K562 (cell line): ENCODE data around the gene TRIM31. TPM values are rescaled to one million over a fixed set of nuclear protein-coding genes. Genes with fewer than 3 reads are reported as not detected.

Source experiments
- BHLHE40 ChIP-seq: IDR thresholded peaks from 2 replicates; pipeline ENCODE4 v1.6.1; 2011; ENCODE audit warnings: low read length, improper control_type of control experiment
- CEBPG ChIP-seq, 3 experiments: fragments of 200-800 bp in 1 of 3; sonication (Bioruptor generic) in 1 of 3; sonication (generic) in 1 of 3; formaldehyde crosslinking in 1 of 3; IDR thresholded peaks in 2 of 3; conservative IDR thresholded peaks in 1 of 3; 2 replicates each; pipeline versions ENCODE4 v1.6.1 to v1.8.0; 2016 to 2022; ENCODE audit warnings: missing compliant biosample characterization in 2 of 3, missing genetic modification characterization in 2 of 3, mild to moderate bottlenecking in 1 of 3, missing genetic modification reagents in 1 of 3
- NKRF ChIP-seq: fragments of 450-650 bp; IDR thresholded peaks from 2 replicates; pipeline ENCODE4 v1.6.1; 2016; ENCODE audit warnings: borderline replicate concordance
- SMARCA4 ChIP-seq: fragments of 450-650 bp; IDR thresholded peaks from 2 replicates; pipeline ENCODE4 v1.6.1; 2016
- SNIP1 ChIP-seq: fragments of 450-650 bp; IDR thresholded peaks from 2 replicates; pipeline ENCODE4 v1.7.1; 2017; ENCODE audit warnings: low read depth, mild to moderate bottlenecking
- SNRNP70 ChIP-seq: fragments of 200-400 bp; formaldehyde crosslinking; optimal IDR thresholded peaks from 2 replicates; pipeline ENCODE3; 2017; ENCODE audit warnings: low read depth, low read length
- TBL1XR1 ChIP-seq, 2 experiments: IDR thresholded peaks; 2 replicates each; pipeline ENCODE4 v1.6.1; 2012; ENCODE audit warnings: improper control_type of control experiment in 2 of 2, low read length in 2 of 2, mild to moderate bottlenecking in 1 of 2
- ZNF668 ChIP-seq: fragments of 250-450 bp; sonication (Bioruptor Pico); IDR thresholded peaks from 2 replicates; pipeline ENCODE4 v1.8.0; 2022; ENCODE audit warnings: mild to moderate bottlenecking, inconsistent platforms
- ZNF76 ChIP-seq: fragments of 250-450 bp; sonication (Bioruptor Pico); IDR thresholded peaks from 2 replicates; pipeline ENCODE4 v1.4.0; 2020; ENCODE audit warnings: mild to moderate bottlenecking, moderate library complexity, borderline replicate concordance
- polyA plus RNA-seq, 8 experiments: library from polyadenylated mRNA; depleted of rRNA in 4 of 8; stranded (reverse) in 5 of 8; unstranded in 3 of 8; fragments of >200 nt; fragmentation: Nextera tagmentation in 2 of 8; fragmentation: Illumina TruSeq in 1 of 8; extraction: Ambion mirVana in 2 of 8; extraction: Trizol in 1 of 8; gene quantifications; 2 replicates each; pipeline versions ENCODE4 v1.2.1 to v1.2.3, GENCODE V29; 2011 to 2014; ENCODE audit warnings: inconsistent platforms in 1 of 8, missing spikeins in 1 of 8
- total RNA-seq, 7 experiments: library from RNA; depleted of rRNA in 6 of 7; stranded (reverse); fragments of >200 nt in 6 of 7; fragmentation: Illumina TruSeq in 2 of 7; extraction: Trizol in 2 of 7; gene quantifications; 2 replicates each; pipeline versions ENCODE4 v1.2.1 to v1.2.3, GENCODE V29; 2011 to 2021; ENCODE audit warnings: low replicate concordance in 1 of 7
- TF ChIP-seq, protein P1 (sequence below): fragments of 450-650 bp; IDR thresholded peaks from 2 replicates; pipeline ENCODE4 v1.6.1; 2016; ENCODE audit warnings: mild to moderate bottlenecking, moderate library complexity

Gene TRIM31
- total and polyA plus RNA-seq, 9 of the 15 experiments (the other 6 are each of a cell fraction or from before 2014, with no cell fraction given), result not detected

- TF ChIP-seq, protein P1, sequence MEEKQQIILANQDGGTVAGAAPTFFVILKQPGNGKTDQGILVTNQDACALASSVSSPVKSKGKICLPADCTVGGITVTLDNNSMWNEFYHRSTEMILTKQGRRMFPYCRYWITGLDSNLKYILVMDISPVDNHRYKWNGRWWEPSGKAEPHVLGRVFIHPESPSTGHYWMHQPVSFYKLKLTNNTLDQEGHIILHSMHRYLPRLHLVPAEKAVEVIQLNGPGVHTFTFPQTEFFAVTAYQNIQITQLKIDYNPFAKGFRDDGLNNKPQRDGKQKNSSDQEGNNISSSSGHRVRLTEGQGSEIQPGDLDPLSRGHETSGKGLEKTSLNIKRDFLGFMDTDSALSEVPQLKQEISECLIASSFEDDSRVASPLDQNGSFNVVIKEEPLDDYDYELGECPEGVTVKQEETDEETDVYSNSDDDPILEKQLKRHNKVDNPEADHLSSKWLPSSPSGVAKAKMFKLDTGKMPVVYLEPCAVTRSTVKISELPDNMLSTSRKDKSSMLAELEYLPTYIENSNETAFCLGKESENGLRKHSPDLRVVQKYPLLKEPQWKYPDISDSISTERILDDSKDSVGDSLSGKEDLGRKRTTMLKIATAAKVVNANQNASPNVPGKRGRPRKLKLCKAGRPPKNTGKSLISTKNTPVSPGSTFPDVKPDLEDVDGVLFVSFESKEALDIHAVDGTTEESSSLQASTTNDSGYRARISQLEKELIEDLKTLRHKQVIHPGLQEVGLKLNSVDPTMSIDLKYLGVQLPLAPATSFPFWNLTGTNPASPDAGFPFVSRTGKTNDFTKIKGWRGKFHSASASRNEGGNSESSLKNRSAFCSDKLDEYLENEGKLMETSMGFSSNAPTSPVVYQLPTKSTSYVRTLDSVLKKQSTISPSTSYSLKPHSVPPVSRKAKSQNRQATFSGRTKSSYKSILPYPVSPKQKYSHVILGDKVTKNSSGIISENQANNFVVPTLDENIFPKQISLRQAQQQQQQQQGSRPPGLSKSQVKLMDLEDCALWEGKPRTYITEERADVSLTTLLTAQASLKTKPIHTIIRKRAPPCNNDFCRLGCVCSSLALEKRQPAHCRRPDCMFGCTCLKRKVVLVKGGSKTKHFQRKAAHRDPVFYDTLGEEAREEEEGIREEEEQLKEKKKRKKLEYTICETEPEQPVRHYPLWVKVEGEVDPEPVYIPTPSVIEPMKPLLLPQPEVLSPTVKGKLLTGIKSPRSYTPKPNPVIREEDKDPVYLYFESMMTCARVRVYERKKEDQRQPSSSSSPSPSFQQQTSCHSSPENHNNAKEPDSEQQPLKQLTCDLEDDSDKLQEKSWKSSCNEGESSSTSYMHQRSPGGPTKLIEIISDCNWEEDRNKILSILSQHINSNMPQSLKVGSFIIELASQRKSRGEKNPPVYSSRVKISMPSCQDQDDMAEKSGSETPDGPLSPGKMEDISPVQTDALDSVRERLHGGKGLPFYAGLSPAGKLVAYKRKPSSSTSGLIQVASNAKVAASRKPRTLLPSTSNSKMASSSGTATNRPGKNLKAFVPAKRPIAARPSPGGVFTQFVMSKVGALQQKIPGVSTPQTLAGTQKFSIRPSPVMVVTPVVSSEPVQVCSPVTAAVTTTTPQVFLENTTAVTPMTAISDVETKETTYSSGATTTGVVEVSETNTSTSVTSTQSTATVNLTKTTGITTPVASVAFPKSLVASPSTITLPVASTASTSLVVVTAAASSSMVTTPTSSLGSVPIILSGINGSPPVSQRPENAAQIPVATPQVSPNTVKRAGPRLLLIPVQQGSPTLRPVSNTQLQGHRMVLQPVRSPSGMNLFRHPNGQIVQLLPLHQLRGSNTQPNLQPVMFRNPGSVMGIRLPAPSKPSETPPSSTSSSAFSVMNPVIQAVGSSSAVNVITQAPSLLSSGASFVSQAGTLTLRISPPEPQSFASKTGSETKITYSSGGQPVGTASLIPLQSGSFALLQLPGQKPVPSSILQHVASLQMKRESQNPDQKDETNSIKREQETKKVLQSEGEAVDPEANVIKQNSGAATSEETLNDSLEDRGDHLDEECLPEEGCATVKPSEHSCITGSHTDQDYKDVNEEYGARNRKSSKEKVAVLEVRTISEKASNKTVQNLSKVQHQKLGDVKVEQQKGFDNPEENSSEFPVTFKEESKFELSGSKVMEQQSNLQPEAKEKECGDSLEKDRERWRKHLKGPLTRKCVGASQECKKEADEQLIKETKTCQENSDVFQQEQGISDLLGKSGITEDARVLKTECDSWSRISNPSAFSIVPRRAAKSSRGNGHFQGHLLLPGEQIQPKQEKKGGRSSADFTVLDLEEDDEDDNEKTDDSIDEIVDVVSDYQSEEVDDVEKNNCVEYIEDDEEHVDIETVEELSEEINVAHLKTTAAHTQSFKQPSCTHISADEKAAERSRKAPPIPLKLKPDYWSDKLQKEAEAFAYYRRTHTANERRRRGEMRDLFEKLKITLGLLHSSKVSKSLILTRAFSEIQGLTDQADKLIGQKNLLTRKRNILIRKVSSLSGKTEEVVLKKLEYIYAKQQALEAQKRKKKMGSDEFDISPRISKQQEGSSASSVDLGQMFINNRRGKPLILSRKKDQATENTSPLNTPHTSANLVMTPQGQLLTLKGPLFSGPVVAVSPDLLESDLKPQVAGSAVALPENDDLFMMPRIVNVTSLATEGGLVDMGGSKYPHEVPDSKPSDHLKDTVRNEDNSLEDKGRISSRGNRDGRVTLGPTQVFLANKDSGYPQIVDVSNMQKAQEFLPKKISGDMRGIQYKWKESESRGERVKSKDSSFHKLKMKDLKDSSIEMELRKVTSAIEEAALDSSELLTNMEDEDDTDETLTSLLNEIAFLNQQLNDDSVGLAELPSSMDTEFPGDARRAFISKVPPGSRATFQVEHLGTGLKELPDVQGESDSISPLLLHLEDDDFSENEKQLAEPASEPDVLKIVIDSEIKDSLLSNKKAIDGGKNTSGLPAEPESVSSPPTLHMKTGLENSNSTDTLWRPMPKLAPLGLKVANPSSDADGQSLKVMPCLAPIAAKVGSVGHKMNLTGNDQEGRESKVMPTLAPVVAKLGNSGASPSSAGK, result peak; percentile 83
- peak; percentile 26; the same call in 1 of the 2 replicates for TF ChIP-seq NKRF
- TF ChIP-seq BHLHE40, result peak; percentile 95
- no peak for TF ChIP-seq ZNF668 (CRISPR knock-in tag)
- TF ChIP-seq CEBPG (CRISPR knock-in tag; IDR thresholded peaks at IDR 0.05), result no peak
- TF ChIP-seq CEBPG (tag; conservative IDR thresholded peaks at IDR 0.05 in 1 of 2, IDR thresholded peaks at IDR 0.05 in 1 of 2), result no peak
- TF ChIP-seq SMARCA4, result no peak
- no peak for TF ChIP-seq SNIP1
- TF ChIP-seq TBL1XR1 (IDR thresholded peaks at IDR 0.05; ENCODE audit: low read length in 2 of 2), result 0 out of 4 replicates have a peak, but pooled peaks of 1 of the 2 experiments have one; percentile 17
- TF ChIP-seq SNRNP70, result no peak
- TF ChIP-seq ZNF76 (CRISPR knock-in tag), result no peak
These were observed 46.1 kb downstream of the TRIM31 start, which contains the start of gene PPP1R11 (continued) for GRCh38 chr6:30066577-30067459.
